Neural cell (in vitro differentiated cells): ENCODE data around the gene ALX4. TPM values are rescaled to one million over a fixed set of nuclear protein-coding genes. Genes with fewer than 3 reads are reported as not detected.
A peak's percentile ranks its signal among the peaks of the same experiment; 100 is the strongest.

Experiments used
- H2AFZ ChIP-seq: fragments of 200-600, 300-800 bp; sonication (generic), shearing (Covaris generic); 2 replicates; pipeline ENCODE4 v1.6.0; 2014; ENCODE audit warnings: low read depth, mild to moderate bottlenecking, antibody characterized with exemption, low read length, moderate library complexity
- H3F3A ChIP-seq: fragments of 200-600 bp; shearing (Covaris generic); 2 replicates; pipeline ENCODE4 v1.6.1; 2016; ENCODE audit warnings: mild to moderate bottlenecking, moderate library complexity, mixed read lengths, antibody characterized with exemption, low read length; ENCODE audit not compliant: insufficient read depth, poor library complexity, severe bottlenecking
- H3K27ac ChIP-seq: fragments of 200-600, 300-800 bp; sonication (generic), shearing (Covaris generic); 2 replicates; pipeline ENCODE4 v1.5.1; 2014; ENCODE audit warnings: mild to moderate bottlenecking, low read length, moderate library complexity
- H3K27me3 ChIP-seq: fragments of 300-800, 200-600 bp; sonication (generic), shearing (Covaris generic); 2 replicates; pipeline ENCODE4 v1.6.0; 2014; ENCODE audit warnings: mild to moderate bottlenecking, low read depth, low read length, moderate library complexity; ENCODE audit not compliant: insufficient read depth
- H3K36me3 ChIP-seq: fragments of 300-800, 200-600 bp; sonication (generic), shearing (Covaris generic); 2 replicates; pipeline ENCODE4 v1.5.1; 2014; ENCODE audit warnings: mild to moderate bottlenecking, antibody characterized with exemption, low read length, moderate library complexity; ENCODE audit not compliant: insufficient read depth
- H3K4me2 ChIP-seq: fragments of 300-800, 200-600 bp; sonication (generic), shearing (Covaris generic); 2 replicates; pipeline ENCODE4 v1.6.0; 2014; ENCODE audit warnings: mild to moderate bottlenecking, low read length
- H3K4me3 ChIP-seq: fragments of 300-800, 200-600 bp; sonication (generic), shearing (Covaris generic); 2 replicates; pipeline ENCODE4 v1.5.1; 2014; ENCODE audit warnings: mild to moderate bottlenecking, low read length, moderate library complexity
- H3K79me2 ChIP-seq: fragments of 200-600 bp; shearing (Covaris generic); replicated peaks from 2 replicates; pipeline ENCODE4 v1.6.0; 2014; ENCODE audit warnings: mild to moderate bottlenecking, low read length, moderate library complexity; ENCODE audit not compliant: insufficient read depth
- H3K9ac ChIP-seq: fragments of 300-800, 200-600 bp; sonication (generic), shearing (Covaris generic); 2 replicates; pipeline ENCODE4 v1.6.1; 2016; ENCODE audit warnings: mild to moderate bottlenecking, low read length, mixed read lengths
- H3K9me2 ChIP-seq: fragments of 200-600 bp; shearing (Covaris generic); 2 replicates; pipeline ENCODE4 v1.6.1; 2016; ENCODE audit warnings: mild to moderate bottlenecking, low read length, mixed read lengths; ENCODE audit not compliant: insufficient read depth
- H3K9me3 ChIP-seq: fragments of 200-600, 300-800 bp; sonication (generic), shearing (Covaris generic); 2 replicates; pipeline ENCODE4 v1.6.1; 2016; ENCODE audit warnings: mild to moderate bottlenecking, mixed run types, low read length, moderate library complexity, mixed read lengths
- H4K20me1 ChIP-seq: fragments of 200-600 bp; shearing (Covaris generic); 2 replicates; pipeline ENCODE4 v1.6.1; 2016; ENCODE audit warnings: mild to moderate bottlenecking, mixed run types; ENCODE audit not compliant: insufficient read depth
- EP300 ChIP-seq: fragments of 450-650 bp; conservative IDR thresholded peaks from 2 replicates; pipeline ENCODE4 v1.6.1; 2014; ENCODE audit warnings: antibody characterized with exemption, mild to moderate bottlenecking, moderate library complexity; ENCODE audit not compliant: poor library complexity, severe bottlenecking
- EZH2 ChIP-seq: fragments of 200-600, 300-800 bp; shearing (Covaris generic), sonication (generic); IDR thresholded peaks from 2 replicates; pipeline ENCODE4 v1.6.1; 2014; ENCODE audit warnings: antibody characterized with exemption, low read length, borderline replicate concordance, mild to moderate bottlenecking; ENCODE audit not compliant: insufficient read depth, poor library complexity, severe bottlenecking
- MXI1 ChIP-seq: fragments of 450-650 bp; conservative IDR thresholded peaks from 2 replicates; pipeline ENCODE4 v1.6.1; 2014; ENCODE audit warnings: antibody characterized with exemption, mild to moderate bottlenecking; ENCODE audit not compliant: poor library complexity, severe bottlenecking
- POLR2AphosphoS5 ChIP-seq: IDR thresholded peaks from 2 replicates; pipeline ENCODE4 v1.6.1; 2012
- RAD21 ChIP-seq: fragments of 450-650 bp; conservative IDR thresholded peaks from 2 replicates; pipeline ENCODE4 v1.6.1; 2014; ENCODE audit warnings: antibody characterized with exemption, mild to moderate bottlenecking, moderate library complexity
- SMC3 ChIP-seq: fragments of 450-650 bp; conservative IDR thresholded peaks from 2 replicates; pipeline ENCODE4 v1.6.1; 2014; ENCODE audit warnings: antibody characterized with exemption, mild to moderate bottlenecking, moderate library complexity; ENCODE audit not compliant: poor library complexity
- TAF1 ChIP-seq: IDR thresholded peaks from 2 replicates; pipeline ENCODE4 v1.6.1; 2012; ENCODE audit warnings: low read depth
- polyA plus RNA-seq: library from polyadenylated mRNA; depleted of rRNA; stranded (reverse); fragments of >200 nt; gene quantifications from 2 replicates; pipeline ENCODE4 v1.2.3, GENCODE V29; 2014
- TF ChIP-seq, protein P1 (sequence below): IDR thresholded peaks from 2 replicates; pipeline ENCODE4 v1.6.1; 2012; ENCODE audit warnings: borderline replicate concordance
- TF ChIP-seq, protein P2 (sequence below): fragments of 450-650 bp; IDR thresholded peaks from 2 replicates; pipeline ENCODE4 v1.5.1; 2014; ENCODE audit warnings: antibody characterized with exemption, mild to moderate bottlenecking, moderate library complexity; ENCODE audit not compliant: poor library complexity, severe bottlenecking

Gene ALX4
- polyA plus RNA-seq, 1 donor from 2014 or later, result not detected

DNA sequence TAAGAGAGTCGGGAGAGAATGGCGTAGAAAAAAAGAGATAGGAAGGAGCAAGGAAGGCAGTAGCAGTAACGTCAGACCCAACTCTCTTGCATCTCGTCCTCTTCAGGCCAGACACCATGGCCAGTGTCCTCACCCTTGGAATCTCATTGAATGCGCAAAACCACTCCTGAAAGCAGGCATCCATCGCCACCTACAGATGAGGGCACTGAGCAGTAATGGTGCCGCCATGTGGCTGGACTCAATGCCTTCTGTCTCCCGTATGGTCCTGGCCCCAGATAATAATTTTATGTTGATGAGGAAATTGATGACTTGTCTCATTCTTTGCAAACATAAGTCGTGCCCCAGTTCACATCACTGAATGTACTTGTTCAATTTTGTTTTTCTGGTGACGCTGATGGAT is 17.8 kb upstream of the ALX4 start:
- Histone ChIP-seq H3K27me3 (peaks cover 48% of the 10 kb centered on the region), H2AFZ (no peak overlapping the region), H3K4me2 (no peak overlapping the region)

DNA sequence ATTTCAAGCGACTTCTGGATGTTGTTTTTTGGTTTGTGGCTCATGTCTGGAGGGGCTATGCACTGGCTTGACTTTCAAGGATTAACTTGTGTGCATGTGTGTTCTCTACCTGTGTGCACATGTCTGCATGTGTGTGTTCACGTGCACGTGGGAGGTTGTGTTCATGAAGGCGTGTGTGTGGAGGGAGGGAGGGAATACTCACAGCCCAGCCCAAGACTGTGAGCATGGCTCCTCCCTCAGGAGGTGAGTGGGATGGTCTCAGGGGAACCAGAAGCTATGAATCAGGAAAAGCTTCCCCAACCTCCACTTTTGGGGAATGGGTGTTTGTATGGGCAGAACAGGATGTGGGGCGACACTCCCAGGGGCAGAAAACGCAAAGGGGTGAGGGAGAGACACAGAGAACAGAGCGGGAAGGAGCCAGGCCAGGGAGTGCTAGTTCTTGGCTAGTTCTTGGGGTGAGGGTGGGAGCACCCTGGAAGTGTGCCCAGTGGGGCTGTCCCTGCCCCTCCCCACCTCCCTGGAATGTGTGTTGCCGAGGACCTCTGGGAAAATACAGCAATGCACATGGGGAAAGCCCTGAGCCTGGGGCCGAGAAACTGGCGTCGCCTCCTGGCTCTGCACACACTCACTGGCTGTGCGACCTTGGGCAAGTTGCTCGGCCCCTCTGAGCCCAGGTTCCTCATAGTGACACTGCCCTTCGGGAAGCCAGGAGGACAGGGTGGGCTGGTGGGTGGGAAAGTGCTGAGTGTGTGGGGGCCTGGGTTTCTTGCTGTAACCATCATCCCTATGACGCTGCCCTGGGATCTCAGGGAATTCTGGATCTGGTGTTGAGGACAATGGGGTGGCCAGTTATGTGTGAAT is 16.9 kb upstream of the ALX4 start:
- Histone ChIP-seq H4K20me1 (no peaks in the 10 kb centered on the region), H3K36me3 (no peaks in the 10 kb centered on the region), H3K4me2 (no peak overlapping the region), H3K27me3 (peaks cover 57% of the 10 kb centered on the region), H3K9me3 (no peaks in the 10 kb centered on the region), H3K27ac (no peak overlapping the region), H3K4me3 (no peak overlapping the region), H3K9me2 (no peaks in the 10 kb centered on the region), H3K79me2 (no peaks in the 10 kb centered on the region), H3K9ac (no peak overlapping the region), H2AFZ (no peak overlapping the region), H3F3A (no peaks in the 10 kb centered on the region)
- TF ChIP-seq, protein P1, sequence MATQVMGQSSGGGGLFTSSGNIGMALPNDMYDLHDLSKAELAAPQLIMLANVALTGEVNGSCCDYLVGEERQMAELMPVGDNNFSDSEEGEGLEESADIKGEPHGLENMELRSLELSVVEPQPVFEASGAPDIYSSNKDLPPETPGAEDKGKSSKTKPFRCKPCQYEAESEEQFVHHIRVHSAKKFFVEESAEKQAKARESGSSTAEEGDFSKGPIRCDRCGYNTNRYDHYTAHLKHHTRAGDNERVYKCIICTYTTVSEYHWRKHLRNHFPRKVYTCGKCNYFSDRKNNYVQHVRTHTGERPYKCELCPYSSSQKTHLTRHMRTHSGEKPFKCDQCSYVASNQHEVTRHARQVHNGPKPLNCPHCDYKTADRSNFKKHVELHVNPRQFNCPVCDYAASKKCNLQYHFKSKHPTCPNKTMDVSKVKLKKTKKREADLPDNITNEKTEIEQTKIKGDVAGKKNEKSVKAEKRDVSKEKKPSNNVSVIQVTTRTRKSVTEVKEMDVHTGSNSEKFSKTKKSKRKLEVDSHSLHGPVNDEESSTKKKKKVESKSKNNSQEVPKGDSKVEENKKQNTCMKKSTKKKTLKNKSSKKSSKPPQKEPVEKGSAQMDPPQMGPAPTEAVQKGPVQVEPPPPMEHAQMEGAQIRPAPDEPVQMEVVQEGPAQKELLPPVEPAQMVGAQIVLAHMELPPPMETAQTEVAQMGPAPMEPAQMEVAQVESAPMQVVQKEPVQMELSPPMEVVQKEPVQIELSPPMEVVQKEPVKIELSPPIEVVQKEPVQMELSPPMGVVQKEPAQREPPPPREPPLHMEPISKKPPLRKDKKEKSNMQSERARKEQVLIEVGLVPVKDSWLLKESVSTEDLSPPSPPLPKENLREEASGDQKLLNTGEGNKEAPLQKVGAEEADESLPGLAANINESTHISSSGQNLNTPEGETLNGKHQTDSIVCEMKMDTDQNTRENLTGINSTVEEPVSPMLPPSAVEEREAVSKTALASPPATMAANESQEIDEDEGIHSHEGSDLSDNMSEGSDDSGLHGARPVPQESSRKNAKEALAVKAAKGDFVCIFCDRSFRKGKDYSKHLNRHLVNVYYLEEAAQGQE, result no peak
- TF ChIP-seq MXI1, result peak; percentile 14

More for the DNA sequence above, 17.8 kb upstream of the ALX4 start:
- Histone ChIP-seq H3K36me3 (no peaks in the 10 kb centered on the region), H3K9me2 (no peaks in the 10 kb centered on the region), H3K9ac (no peak overlapping the region), H3K4me3 (no peak overlapping the region), H3F3A (no peaks in the 10 kb centered on the region), H3K9me3 (no peaks in the 10 kb centered on the region), H3K27ac (no peak overlapping the region), H4K20me1 (no peaks in the 10 kb centered on the region), H3K79me2 (no peaks in the 10 kb centered on the region)
- no peak for TF ChIP-seq MXI1
- no peak for TF ChIP-seq RAD21
- TF ChIP-seq TAF1, result no peak
- TF ChIP-seq, protein P2, sequence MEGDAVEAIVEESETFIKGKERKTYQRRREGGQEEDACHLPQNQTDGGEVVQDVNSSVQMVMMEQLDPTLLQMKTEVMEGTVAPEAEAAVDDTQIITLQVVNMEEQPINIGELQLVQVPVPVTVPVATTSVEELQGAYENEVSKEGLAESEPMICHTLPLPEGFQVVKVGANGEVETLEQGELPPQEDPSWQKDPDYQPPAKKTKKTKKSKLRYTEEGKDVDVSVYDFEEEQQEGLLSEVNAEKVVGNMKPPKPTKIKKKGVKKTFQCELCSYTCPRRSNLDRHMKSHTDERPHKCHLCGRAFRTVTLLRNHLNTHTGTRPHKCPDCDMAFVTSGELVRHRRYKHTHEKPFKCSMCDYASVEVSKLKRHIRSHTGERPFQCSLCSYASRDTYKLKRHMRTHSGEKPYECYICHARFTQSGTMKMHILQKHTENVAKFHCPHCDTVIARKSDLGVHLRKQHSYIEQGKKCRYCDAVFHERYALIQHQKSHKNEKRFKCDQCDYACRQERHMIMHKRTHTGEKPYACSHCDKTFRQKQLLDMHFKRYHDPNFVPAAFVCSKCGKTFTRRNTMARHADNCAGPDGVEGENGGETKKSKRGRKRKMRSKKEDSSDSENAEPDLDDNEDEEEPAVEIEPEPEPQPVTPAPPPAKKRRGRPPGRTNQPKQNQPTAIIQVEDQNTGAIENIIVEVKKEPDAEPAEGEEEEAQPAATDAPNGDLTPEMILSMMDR, result no peak
- no peak for TF ChIP-seq EZH2
- no peak for TF ChIP-seq EP300
- TF ChIP-seq, protein P1, result no peak
- no peak for TF ChIP-seq SMC3
- TF ChIP-seq POLR2AphosphoS5, result no peak
